H9 (cell line): ENCODE measurements around the gene DPYSL5. TPM values are rescaled to one million over a fixed set of nuclear protein-coding genes. Genes with fewer than 3 reads are reported as not detected.

ENCODE experiments used
- DNase-seq: peaks from one replicate; pipeline ENCODE4 v3.0.0-alpha.2; 2017
- H2AFZ ChIP-seq: one replicate; pipeline ENCODE4 v1.6.1; 2013; ENCODE audit warnings: mild to moderate bottlenecking, low read length, control low read depth, moderate library complexity
- H2AK5ac ChIP-seq: 2 replicates; pipeline ENCODE4 v1.6.1; 2013; ENCODE audit warnings: low read length, control low read depth, mixed read lengths; ENCODE audit not compliant: insufficient read length
- H2BK120ac ChIP-seq: one replicate; pipeline ENCODE4 v1.6.1; 2013; ENCODE audit warnings: low read depth, mild to moderate bottlenecking, low read length, control low read depth, inconsistent platforms; ENCODE audit not compliant: poor library complexity, severe bottlenecking
- H2BK12ac ChIP-seq: 2 replicates; pipeline ENCODE4 v1.6.1; 2013; ENCODE audit warnings: low read length, control low read depth, mixed read lengths, low read depth; ENCODE audit not compliant: insufficient read length
- H2BK15ac ChIP-seq: 2 replicates; pipeline ENCODE4 v1.6.1; 2013; ENCODE audit warnings: low read depth, low read length, control low read depth
- H2BK20ac ChIP-seq: one replicate; pipeline ENCODE4 v1.6.1; 2013; ENCODE audit warnings: low read depth, mild to moderate bottlenecking, low read length, control low read depth, inconsistent platforms; ENCODE audit not compliant: poor library complexity, severe bottlenecking
- H2BK5ac ChIP-seq: 2 replicates; pipeline ENCODE4 v1.6.1; 2013; ENCODE audit warnings: low read length, control low read depth, mixed read lengths; ENCODE audit not compliant: insufficient read length
- H3K14ac ChIP-seq: 2 replicates; pipeline ENCODE4 v1.6.1; 2013; ENCODE audit warnings: low read length, control low read depth; ENCODE audit not compliant: insufficient read depth
- H3K18ac ChIP-seq: 2 replicates; pipeline ENCODE4 v1.6.1; 2013; ENCODE audit warnings: low read depth, mild to moderate bottlenecking, mixed read lengths, low read length, control low read depth; ENCODE audit not compliant: insufficient read length
- H3K23ac ChIP-seq: 2 replicates; pipeline ENCODE4 v1.6.1; 2013; ENCODE audit warnings: low read length, control low read depth, mixed read lengths, low read depth; ENCODE audit not compliant: insufficient read length
- H3K23me2 ChIP-seq: 2 replicates; pipeline ENCODE4 v1.6.1; 2013; ENCODE audit warnings: low read depth, mild to moderate bottlenecking, mixed read lengths, low read length, control low read depth; ENCODE audit not compliant: insufficient read length, poor library complexity, severe bottlenecking
- H3K27ac ChIP-seq: 2 replicates; pipeline ENCODE4 v1.5.1; 2013; ENCODE audit warnings: low read length, control low read depth, mixed read lengths, low read depth; ENCODE audit not compliant: insufficient read length
- H3K27me3 ChIP-seq: 2 replicates; pipeline ENCODE4 v1.6.1; 2013; ENCODE audit warnings: low read length, control low read depth, inconsistent platforms; ENCODE audit not compliant: insufficient read depth
- H3K4ac ChIP-seq: 2 replicates; pipeline ENCODE4 v1.6.1; 2013; ENCODE audit warnings: low read depth, mild to moderate bottlenecking, control low read depth, inconsistent platforms, low read length, moderate library complexity
- H3K4me1 ChIP-seq: 2 replicates; pipeline ENCODE4 v1.6.1; 2013; ENCODE audit warnings: low read length, control low read depth, inconsistent platforms; ENCODE audit not compliant: insufficient read depth
- H3K4me2 ChIP-seq: 2 replicates; pipeline ENCODE4 v1.6.1; 2013; ENCODE audit warnings: low read length, control low read depth, mixed read lengths; ENCODE audit not compliant: insufficient read length, insufficient read depth
- H3K56ac ChIP-seq: 2 replicates; pipeline ENCODE4 v1.6.1; 2013; ENCODE audit warnings: low read depth, mild to moderate bottlenecking, mixed read lengths, low read length, control low read depth; ENCODE audit not compliant: insufficient read length
- H3K79me1 ChIP-seq: 2 replicates; pipeline ENCODE4 v1.6.1; 2013; ENCODE audit warnings: low read depth, mild to moderate bottlenecking, moderate library complexity, low read length, control low read depth, inconsistent platforms; ENCODE audit not compliant: insufficient read depth, poor library complexity, severe bottlenecking
- H3K79me2 ChIP-seq: 2 replicates; pipeline ENCODE4 v1.6.1; 2013; ENCODE audit warnings: low read length, control low read depth, inconsistent platforms; ENCODE audit not compliant: insufficient read depth
- H3K9ac ChIP-seq: 2 replicates; pipeline ENCODE4 v1.6.1; 2013; ENCODE audit warnings: low read length, control low read depth, mixed read lengths; ENCODE audit not compliant: insufficient read length; ENCODE audit errors: extremely low read depth
- H3K9me3 ChIP-seq: one replicate; pipeline ENCODE4 v1.6.1; 2013; ENCODE audit warnings: low read depth, low read length, inconsistent platforms; ENCODE audit not compliant: control insufficient read depth
- H3T11ph ChIP-seq: one replicate; pipeline ENCODE4 v1.6.1; 2013; ENCODE audit warnings: mild to moderate bottlenecking, low read length, control low read depth, inconsistent platforms
- H4K20me1 ChIP-seq: one replicate; pipeline ENCODE4 v1.6.1; 2013; ENCODE audit not compliant: control insufficient read depth, insufficient read length, insufficient read depth
- H4K5ac ChIP-seq: 2 replicates; pipeline ENCODE4 v1.6.1; 2013; ENCODE audit warnings: low read depth, mild to moderate bottlenecking, mixed read lengths, low read length, control low read depth; ENCODE audit not compliant: insufficient read length
- H4K8ac ChIP-seq: replicated peaks from 2 replicates; pipeline ENCODE4 v1.6.1; 2013; ENCODE audit warnings: low read length, control low read depth, mixed read lengths, low read depth; ENCODE audit not compliant: insufficient read length
- H4K91ac ChIP-seq: 2 replicates; pipeline ENCODE4 v1.6.1; 2013; ENCODE audit warnings: low read depth, mild to moderate bottlenecking, moderate library complexity, mixed read lengths, low read length, control low read depth; ENCODE audit not compliant: insufficient read length
- H3K27ac Mint-ChIP-seq, 3 experiments: 2 replicates in 2 of 3; 3 replicates in 1 of 3; pipeline ENCODE4 v1.8.0; 2020 to 2021; ENCODE audit warnings: mixed read lengths in 3 of 3, mild to moderate bottlenecking in 1 of 3, moderate library complexity in 1 of 3
- H3K27me3 Mint-ChIP-seq: 2 replicates; pipeline ENCODE4 v1.8.0; 2021; ENCODE audit warnings: low read depth, mild to moderate bottlenecking, moderate library complexity, mixed read lengths
- H3K36me3 Mint-ChIP-seq, 3 experiments: 2 replicates in 2 of 3; 3 replicates in 1 of 3; pipeline ENCODE4 v1.8.0; 2020 to 2021; ENCODE audit warnings: low read depth in 3 of 3, mixed read lengths in 3 of 3; ENCODE audit not compliant: insufficient read depth in 1 of 3
- H3K4me1 Mint-ChIP-seq, 2 experiments: 2 replicates each; pipeline ENCODE4 v1.8.0; 2020; ENCODE audit warnings: mixed read lengths in 2 of 2
- H3K4me3 Mint-ChIP-seq, 2 experiments: 2 replicates in 1 of 2; 3 replicates in 1 of 2; pipeline ENCODE4 v1.8.0; 2020 to 2021; ENCODE audit warnings: mild to moderate bottlenecking in 2 of 2, mixed read lengths in 2 of 2, moderate library complexity in 1 of 2
- H3K9me3 Mint-ChIP-seq, 2 experiments: 2 replicates in 1 of 2; 3 replicates in 1 of 2; pipeline ENCODE4 v1.8.0; 2020; ENCODE audit warnings: mild to moderate bottlenecking in 2 of 2, mixed read lengths in 2 of 2, moderate library complexity in 1 of 2
- CTCF ChIP-seq: fragments of 200-600 bp; sonication (generic); conservative IDR thresholded peaks from 3 replicates; pipeline ENCODE4 v1.8.0; 2021; ENCODE audit warnings: antibody characterized with exemption, mild to moderate bottlenecking
- WGBS: extraction: QIAGEN DNeasy Blood & Tissue Kit; methylation state at CpG from one replicate; pipeline ENCODE4 v1.1.7; 2013; ENCODE audit warnings: missing lambda C conversion rate, low lambda C conversion rate, mixed read lengths; ENCODE audit not compliant: insufficient read length; ENCODE audit errors: extremely low coverage; 5-methylcytosine and 5-hydroxymethylcytosine counted together
- total RNA-seq: library from RNA; stranded (reverse); gene quantifications from 2 replicates; pipeline ENCODE4 v1.2.1, GENCODE V29; 2021

The DPYSL5 gene
- total RNA-seq, 1 experiment from 2014 or later: 6.4 TPM

DNA sequence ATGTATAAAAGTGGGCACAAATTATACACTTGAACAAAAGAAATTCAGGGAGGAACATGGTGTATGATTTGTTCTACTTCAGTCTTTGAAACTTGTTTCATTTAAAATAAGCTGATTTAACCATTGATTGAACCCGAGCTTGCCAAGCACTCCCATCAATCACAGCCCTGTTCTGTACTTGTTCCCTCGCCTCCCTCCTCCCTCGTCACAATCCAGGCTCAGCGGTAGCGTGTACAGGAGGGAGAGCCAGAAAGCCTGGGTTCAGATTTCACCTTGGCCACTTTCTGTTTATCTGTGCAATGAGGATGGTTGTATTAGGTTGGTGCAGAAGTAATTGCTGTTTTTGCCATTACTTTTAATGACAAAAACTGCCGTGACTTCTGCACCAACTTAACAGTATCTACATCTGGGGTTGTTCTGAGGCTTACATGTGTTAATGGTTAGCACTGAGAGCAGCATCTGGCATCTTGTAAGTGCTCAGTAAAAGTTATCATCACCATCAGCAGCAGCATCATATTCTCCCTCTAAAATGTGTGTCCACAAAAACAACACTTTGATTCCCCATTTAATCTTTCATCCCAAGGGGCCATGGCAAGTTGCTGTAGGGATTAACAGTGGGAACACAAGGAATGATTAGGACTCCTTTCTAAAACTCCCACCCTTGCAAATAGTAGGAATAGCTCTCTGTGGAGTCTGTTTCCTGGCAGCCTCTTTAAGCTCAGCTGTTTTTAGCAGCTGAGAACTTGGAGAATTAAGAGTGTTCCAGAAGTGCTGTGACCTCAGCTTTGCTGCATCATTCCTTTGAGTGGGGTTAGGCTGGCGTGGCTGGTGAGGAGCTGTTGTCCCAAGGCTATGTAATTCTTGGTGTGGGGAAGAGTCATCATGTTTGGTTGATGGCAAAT, 4.7 kb downstream of the DPYSL5 start:
- no peaks in the 10 kb centered on the region for H4K20me1 ChIP-seq
- no CpG with 5 or more reads among the region's 7 CpGs for WGBS
- no peak overlapping the region for H2AFZ ChIP-seq
- no peak overlapping the region for H3K27ac ChIP-seq
- no peak overlapping the region for H4K5ac ChIP-seq
- TF ChIP-seq CTCF: no peak
- Mint-ChIP-seq H3K4me1 (peaks cover 2 to 15% of the 10 kb centered on the region in 2 experiments; a peak in 3 of 4 replicates), H3K4me3 (no peak overlapping the region; a peak in 1 of 5 replicates), H3K27me3 (peaks cover 92% of the 10 kb centered on the region), H3K36me3 (no peaks in the 10 kb centered on the region), H3K9me3 (no peaks in the 10 kb centered on the region), H3K27ac (no peak overlapping the region)
- DNase-seq: no peak
- H3K4ac ChIP-seq: no peak overlapping the region
- H3K23me2 ChIP-seq: peaks cover 18% of the 10 kb centered on the region
- H3K56ac ChIP-seq: no peak overlapping the region
- H3K27me3 ChIP-seq: peaks cover 30% of the 10 kb centered on the region
- H4K8ac ChIP-seq: no peak overlapping the region
- no peak overlapping the region for H3K14ac ChIP-seq
- no peak overlapping the region for H2BK12ac ChIP-seq
- H2BK120ac ChIP-seq: no peak overlapping the region
- no peak overlapping the region for H2BK15ac ChIP-seq
- no peak overlapping the region for H3K9ac ChIP-seq
- no peak overlapping the region for H2AK5ac ChIP-seq
- H3K18ac ChIP-seq: no peak overlapping the region
- no peaks in the 10 kb centered on the region for H3K4me1 ChIP-seq
- H2BK5ac ChIP-seq: no peak overlapping the region
- no peaks in the 10 kb centered on the region for H3K79me1 ChIP-seq
- no peak overlapping the region for H3K4me2 ChIP-seq
- no peaks in the 10 kb centered on the region for H3K9me3 ChIP-seq
- H3T11ph ChIP-seq: no peak overlapping the region
- H4K91ac ChIP-seq: no peak overlapping the region
- no peaks in the 10 kb centered on the region for H3K79me2 ChIP-seq
- H3K23ac ChIP-seq: no peak overlapping the region
- no peak overlapping the region for H2BK20ac ChIP-seq
